ENCODE data around the gene ELMO3.
A peak's percentile ranks its signal among the peaks of the same experiment; 100 is the strongest.

Gene ELMO3

DNA sequence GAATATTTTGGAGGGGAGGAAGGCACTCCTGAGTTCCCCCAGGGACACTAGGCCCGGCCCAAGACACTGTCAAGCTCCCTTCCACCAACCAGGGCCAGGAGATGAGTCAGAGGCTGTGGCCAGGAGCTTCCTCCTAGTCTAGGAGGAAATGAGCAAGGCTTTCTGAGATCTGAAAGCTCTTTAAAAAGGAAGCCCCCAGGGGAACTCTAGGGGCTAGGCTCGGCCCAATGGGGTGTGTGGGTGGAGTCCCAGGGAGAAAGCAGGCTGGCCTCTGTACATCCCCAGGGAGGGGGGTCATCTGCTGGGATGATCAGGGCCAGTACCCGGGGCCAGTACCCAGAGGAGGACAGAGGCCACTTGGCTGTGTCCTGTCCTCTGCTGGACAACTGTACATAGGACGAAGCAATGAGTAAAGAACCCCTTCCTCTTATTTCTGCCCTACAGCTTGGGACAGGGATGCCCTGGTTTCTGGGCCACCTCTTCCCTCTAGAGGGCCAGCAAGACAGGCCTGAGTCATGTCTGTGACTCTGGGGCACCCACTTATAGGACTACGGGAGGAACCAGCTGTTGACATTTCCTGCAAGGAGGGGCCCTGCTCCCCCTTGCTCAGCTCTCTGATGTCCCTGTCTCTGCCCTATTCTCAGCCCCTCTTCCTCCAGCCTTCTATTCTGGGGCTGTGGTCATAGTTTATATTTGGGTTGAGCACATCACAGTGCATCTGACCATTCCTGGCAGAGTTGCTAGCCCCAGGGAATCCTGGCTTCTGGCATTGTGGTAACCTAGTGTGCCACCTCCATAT lies 45.7 kb downstream of the ELMO3 start:
- DNase-seq: peak; percentile 77

DNA sequence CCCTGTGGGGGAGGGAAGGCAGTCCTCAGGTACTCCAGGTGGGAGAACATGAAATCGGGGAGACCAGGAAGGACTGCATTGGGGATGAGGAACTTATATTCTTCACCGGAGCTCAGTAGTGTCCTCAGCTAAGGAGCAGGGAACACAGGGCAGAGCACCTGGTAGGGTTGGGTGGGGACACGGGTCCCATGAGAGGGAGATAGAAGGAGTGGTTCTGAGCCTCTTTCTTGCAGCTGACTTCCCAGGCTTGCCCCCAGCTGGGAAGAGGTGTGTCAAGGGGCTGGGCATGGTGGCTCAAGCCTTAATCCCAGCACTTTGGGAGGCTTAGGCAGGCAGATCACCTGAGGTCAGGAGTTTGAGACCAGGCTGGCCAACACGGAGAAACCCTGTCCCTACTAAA lies 46.3 kb downstream of the ELMO3 start:
- no peak for DNase-seq

DNA sequence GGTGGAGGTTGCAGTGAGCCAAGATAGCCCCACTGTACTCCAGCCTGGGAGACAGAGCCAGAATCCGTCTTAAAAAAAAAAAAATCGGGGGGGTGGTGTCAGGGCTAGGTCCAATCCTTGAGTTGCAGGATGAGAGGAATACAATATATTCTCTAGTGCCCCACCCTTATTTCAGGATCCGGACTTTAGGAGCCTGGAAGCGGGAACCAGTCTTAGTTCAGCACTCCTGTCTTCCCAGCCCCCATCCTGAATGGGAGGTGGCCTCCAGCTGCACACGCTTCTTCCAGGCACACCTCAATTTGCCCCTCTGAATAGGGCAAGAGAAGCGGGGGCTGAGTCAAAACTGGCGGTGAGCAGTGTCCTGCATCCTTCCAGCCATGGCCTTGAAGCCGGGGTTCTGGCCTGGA lies 46.7 kb downstream of the ELMO3 start:
- no peak for DNase-seq

DNA sequence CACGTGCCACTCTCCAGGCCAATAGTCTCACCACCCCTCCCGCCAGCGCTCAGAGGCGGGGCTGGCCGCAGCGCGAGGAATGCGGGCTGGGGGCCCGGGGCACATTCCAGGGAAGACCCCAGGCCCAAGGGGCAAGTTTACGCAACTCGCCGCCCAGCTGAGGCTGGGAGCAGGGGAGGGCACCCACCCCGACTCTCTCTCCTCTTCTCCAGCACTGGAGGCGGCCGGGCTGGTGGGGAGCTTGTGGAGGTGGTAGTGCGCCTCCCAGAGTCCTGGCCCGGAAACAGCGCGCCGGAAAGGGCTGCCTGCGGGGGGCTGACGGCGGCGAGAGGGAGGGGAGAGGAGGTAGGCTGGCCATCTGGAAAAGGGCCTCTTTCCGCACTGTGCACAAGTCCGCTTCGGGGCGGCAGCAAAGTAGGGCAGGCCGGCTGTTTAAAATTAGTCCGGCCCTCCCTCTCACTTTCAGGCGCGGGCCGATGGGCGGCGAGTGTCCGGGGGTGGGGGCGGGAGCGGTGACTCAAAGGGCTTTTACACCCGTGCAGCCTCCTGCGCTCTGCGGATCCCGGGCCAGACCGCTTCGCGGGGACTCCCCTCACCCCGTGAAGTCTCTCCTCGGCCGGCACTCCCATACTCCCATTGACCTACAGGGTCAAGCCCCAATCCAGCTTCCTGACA lies 47.3 kb downstream of the ELMO3 start:
- DNase-seq: no peak

DNA sequence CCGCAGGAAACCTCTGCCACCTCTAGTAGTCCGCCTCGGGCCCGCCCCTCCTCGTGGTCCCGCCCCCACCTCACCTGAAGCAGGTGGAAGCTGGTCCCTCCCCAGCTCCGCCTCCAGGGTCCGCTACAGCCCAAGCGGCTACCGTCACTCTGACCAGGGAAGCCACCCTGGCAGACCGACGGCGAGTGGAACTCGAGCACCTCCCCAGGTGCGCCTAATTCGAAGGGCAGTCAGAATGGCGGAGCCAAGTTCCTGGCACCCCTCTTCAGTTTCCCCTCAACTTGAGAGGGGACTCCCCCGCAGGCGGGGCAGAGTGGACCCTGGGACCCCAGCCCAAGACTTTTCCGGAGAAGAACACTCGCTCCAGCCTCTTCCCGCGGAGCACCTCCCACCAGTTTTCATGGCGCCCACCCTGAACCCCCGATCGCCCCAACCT lies 47.8 kb downstream of the ELMO3 start:
- peak; percentile 31 for DNase-seq

DNA sequence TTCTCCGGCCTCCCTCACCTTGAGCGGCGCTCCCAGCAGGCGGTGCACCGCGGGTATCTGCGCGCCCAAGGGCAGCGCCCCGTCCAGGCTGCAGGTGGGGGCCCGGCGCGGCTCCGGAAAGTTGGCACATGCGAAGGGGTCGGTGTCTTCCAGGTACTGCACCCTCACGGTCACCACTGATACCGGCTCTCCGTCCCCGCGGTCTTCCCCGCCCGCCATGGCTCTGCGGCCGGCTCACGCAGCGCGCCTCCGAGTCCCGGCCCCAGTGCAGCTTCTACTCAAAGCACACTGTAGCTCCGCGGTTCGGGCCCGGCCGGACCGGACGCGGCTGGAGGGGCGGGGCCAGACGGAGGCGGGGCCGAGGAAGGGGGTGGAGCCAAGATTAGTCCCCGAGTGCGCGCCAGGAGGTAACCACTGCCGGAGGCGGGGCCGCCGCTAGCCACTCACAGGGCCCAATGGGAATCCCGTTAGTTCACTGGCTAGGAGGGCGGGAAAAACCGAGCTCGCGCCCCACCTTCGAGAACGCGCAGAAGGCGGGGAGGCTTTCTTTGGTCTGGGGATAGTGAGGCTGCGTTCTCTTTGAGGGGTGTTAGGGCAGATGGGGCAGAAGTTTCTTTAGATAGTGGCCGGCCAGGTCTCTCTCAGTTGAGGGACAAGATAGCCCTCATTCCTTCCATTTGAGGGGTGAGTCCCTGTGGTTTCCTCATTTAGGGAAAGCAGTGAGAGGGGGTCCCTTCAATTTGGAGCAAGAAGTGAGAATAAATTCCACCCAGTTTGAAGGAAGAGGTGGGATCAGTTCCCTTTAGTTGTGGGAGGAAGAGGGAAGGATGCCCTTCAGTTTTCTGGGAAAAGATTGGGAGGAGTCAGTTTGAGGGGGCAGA lies 48.5 kb downstream of the ELMO3 start, which contains the start of gene FHOD1:
TSS of gene FHOD1 (minus strand) at position 290 of the 881 bp plus-strand sequence. CDS start at position 219, 71 bp downstream.
- peak; percentile 93 for DNase-seq

DNA sequence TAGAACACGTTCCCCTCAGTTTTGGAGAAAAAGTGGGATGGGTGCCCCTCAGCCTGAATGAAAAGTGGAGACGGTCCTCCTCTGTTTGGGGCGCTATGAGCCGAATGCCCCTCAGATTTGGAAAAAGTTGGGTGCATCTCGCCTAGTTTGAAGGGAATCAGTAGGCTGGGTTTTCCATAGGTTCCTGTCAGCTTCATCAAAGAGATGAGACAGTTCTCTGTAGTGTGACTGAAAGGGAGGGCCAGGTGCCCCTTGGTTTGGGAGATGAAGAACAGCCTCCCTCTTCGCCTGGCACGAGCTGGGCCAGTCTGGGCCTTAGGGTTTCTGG lies 49.1 kb downstream of the ELMO3 start:
- DNase-seq: no peak

DNA sequence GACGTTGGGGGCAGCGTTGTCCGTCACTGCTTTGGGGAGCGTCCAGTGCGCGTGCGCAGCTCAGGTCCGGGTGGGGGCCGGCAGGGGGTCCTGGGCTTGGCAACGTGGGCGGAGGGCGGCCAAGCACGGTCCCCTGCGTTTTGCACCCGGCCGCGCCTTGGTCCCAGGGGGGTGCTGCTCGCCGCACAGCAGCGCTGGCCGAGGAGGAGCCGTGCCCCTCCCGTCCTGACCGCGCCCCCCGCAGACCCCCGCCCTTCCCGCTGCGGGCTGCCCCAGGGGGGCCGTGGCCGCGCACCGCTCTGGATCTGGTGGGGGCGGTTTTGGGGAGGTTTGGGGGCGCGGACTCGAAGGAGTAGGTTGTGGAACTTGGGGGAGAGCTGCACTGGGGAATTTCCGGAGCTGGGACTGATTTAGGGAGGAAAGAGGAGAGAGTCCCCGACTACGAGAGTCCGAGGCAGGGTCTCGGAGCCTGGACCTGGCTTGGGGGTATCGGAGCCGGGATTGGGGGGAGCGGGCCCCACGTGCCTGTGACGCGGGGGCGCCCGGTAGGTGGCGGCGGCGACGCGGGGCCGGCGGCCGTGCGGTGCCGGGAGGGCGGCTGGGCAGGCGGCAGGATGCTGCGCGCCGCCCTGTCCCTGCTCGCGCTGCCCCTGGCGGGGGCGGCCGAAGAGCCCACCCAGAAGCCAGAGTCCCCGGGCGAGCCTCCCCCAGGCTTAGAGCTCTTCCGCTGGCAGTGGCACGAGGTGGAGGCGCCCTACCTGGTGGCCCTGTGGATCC lies 49.7 kb downstream of the ELMO3 start, which contains the start of gene SLC9A5:
TSS of gene SLC9A5 (plus strand) at position 579 of the 777 bp plus-strand sequence. CDS start at position 615, 36 bp downstream.
- no peak for DNase-seq

DNA sequence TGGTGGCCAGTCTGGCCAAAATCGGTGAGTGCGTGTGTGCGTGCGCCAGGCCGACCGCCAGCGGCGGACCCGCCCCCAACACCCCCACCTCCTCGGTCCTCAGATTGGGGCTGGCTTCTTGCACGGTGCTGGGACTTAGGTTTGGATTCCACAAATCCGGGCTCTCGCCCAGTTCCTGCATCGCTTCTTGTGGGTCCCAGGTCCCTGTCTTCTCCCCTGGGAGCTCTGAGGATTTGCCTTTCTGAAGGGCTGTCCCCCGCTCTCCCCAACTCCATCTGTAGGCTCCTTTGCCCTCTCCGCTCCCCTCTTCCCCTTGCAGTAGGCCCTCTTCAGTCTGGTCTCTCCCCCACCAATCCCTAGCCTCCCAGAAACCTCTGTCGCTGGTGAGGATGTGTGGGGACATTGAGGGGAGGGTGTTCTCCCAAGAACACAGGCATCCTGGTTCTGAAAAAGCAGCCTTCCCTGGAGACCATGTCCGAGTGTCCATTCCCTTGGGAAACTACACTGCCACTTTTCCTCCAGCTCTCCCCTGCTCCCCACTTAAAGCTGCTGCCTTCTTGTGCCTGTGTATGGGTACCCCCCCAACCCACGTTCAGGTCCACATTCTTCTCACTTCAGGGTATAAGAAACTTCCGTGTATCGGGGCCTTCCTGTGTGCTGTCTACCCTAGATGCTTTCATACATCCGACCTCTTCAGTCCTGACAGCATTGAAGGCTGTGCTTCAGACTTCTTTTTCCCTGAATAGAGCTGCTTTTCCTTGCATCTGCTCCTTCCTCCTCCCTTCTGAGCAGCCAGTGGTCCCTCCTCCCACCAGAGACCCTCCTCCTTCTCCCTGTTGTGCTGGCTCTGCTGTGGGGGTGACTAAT lies 50.5 kb downstream of the ELMO3 start:
- DNase-seq: no peak

DNA sequence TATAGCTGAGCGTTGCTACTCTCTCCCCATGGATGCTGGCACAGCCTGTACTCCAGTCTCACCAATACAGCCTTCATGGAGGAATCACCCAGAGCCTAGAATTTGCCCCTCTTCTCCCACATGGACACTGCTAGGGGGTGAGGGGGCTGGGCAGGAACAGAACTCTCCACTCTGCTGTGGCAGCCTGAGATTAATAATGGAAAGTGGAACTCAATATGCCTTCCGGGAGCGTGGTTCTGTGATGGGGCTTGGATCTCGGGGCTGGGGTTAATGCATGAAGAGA lies 51.1 kb downstream of the ELMO3 start:
- DNase-seq: no peak

DNA sequence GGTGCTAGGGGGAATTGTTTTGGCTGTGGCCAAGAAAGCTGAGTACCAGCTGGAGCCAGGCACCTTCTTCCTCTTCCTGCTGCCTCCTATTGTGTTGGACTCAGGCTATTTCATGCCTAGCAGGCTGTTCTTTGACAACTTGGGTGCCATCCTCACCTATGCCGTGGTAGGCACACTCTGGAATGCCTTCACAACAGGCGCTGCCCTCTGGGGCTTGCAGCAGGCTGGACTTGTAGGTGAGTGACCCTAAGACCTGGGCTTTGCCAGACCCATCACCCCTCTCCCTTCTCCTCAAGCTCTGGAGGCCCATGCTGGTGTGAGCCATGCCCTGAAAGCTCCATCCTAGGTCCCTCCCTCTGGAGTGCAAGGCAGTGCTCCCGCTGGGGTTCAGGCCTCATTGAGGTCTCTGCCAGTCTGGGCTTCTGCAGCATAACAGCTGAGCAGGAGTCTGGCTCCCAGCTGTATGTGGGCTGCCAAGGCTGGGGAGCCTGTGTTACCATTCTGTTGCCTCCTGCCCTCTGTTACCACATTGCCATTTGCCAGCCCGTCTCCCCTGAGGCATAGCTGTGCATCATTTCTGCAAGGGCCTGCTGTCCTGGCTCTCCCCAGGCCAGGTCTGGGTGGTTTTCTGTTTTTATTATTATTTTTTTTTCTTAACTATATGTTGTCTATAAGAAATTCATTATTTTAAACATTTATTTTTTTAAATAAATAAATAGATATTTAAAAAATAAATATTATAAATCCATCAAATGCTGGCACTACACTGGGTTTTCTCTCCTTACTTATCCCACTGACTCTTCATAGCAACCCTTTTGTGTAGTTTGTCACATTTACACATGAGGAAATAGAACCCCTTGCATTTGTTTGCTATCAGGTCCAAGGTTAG lies 53.9 kb downstream of the ELMO3 start:
- DNase-seq: no peak

Measured in central memory CD4-positive, alpha-beta T cell (primary cell).